Measurements from ENCODE around the gene FHIP1A. TPM values are rescaled to one million over a fixed set of nuclear protein-coding genes. Genes with fewer than 3 reads are reported as not detected.

Gene FHIP1A
- total and polyA plus RNA-seq, 2 of the 8 experiments (the other 6 are each of a cell fraction or from before 2014, with no cell fraction given), result 17.9 to 75.2 TPM

- Histone ChIP-seq H3K56ac (replicated peaks; ENCODE audit: insufficient read length, low read depth, low read length) (no peak overlapping the region), H3K14ac (ENCODE audit: insufficient read length) (no peak overlapping the region), H3K23me2 (ENCODE audit: low read depth, low read length) (no peaks in the 10 kb centered on the region), H2BK12ac (ENCODE audit: low read depth, low read length) (no peak overlapping the region), H3K9me3 (ENCODE audit: insufficient read depth in 2 of 2, low read depth in 1 of 2, low read length in 1 of 2) (no peaks in the 10 kb centered on the region), H3K79me2 (ENCODE audit: control insufficient read depth in 1 of 2, insufficient read depth in 2 of 2, low read length in 2 of 2) (peaks cover 2 to 82% of the 10 kb centered on the region in 2 experiments), H2AK5ac (ENCODE audit: low read depth, low read length) (no peak overlapping the region), H2BK20ac (ENCODE audit: low read length) (no peak overlapping the region), H3K4me1 (replicated peaks in 1 of 4; ENCODE audit: control insufficient read depth in 3 of 4, insufficient read depth in 4 of 4, low read length in 3 of 4) (peaks cover 0 to 8% (median 3%) of the 10 kb centered on the region in 4 experiments; a peak in 3 of 7 replicates), H3K79me1 (ENCODE audit: low read depth, low read length) (0 out of 2 replicates have a peak, but pooled peaks cover 5% of the 10 kb centered on the region), H2AFZ (ENCODE audit: low read length) (no peak overlapping the region), H4K5ac (ENCODE audit: insufficient read length, low read depth, low read length) (no peak overlapping the region), H3K4ac (replicated peaks; ENCODE audit: insufficient read length, low read depth, low read length) (no peak overlapping the region), H3K9ac (replicated peaks in 1 of 4; ENCODE audit: extremely low read depth in 1 of 4, low read depth in 3 of 4, low read length in 3 of 4) (no peak overlapping the region), H2BK5ac (ENCODE audit: low read depth, low read length) (no peak overlapping the region), H3K4me3 (ENCODE audit: extremely low read depth in 1 of 4, insufficient read depth in 2 of 4, low read depth in 3 of 4, low read length in 4 of 4) (no peak overlapping the region), H4K91ac (replicated peaks; ENCODE audit: insufficient read length, low read length) (no peak overlapping the region), H3K18ac (ENCODE audit: extremely low read depth, low read length) (no peak overlapping the region), H3K23ac (ENCODE audit: insufficient read length) (no peak overlapping the region), H3K27ac (ENCODE audit: low read depth, low read length) (no peak overlapping the region), H3K27me3 (replicated peaks in 1 of 4; ENCODE audit: control insufficient read depth in 3 of 4, extremely low read depth in 1 of 4, insufficient read depth in 3 of 4, low read length in 3 of 4) (no peaks in the 10 kb centered on the region), H3K36me3 (ENCODE audit: control insufficient read depth in 2 of 4, insufficient read depth in 4 of 4, low read length in 3 of 4) (no peaks in the 10 kb centered on the region), H4K8ac (ENCODE audit: extremely low read depth, insufficient read depth, low read length) (no peak overlapping the region), H3K4me2 (ENCODE audit: insufficient read depth in 1 of 2, low read depth in 2 of 2, low read length in 2 of 2) (no peak overlapping the region), H4K20me1 (replicated peaks in 1 of 2; ENCODE audit: control insufficient read depth in 1 of 2, insufficient read depth in 2 of 2, low read length in 2 of 2) (no peaks in the 10 kb centered on the region), H2BK120ac (replicated peaks; ENCODE audit: low read depth, low read length) (no peak overlapping the region), H2BK15ac (ENCODE audit: low read length) (no peak overlapping the region)
- ChIA-PET CTCF (ENCODE audit: partially characterized antibody) (interaction anchor here (1.4 kb wide), 1 partner anchor 28 kb away, joined by 4 read pairs; no protein-coding TSS in a partner anchor), POLR2A (ENCODE audit: partially characterized antibody) (interaction anchor here (1.1 kb wide), 1 partner anchor 31 kb away, joined by 3 read pairs; no protein-coding TSS in a partner anchor)
- FAIRE-seq, result no peak
- DNase-seq (ENCODE audit: low read depth in 1 of 2, low spot score in 2 of 2), result no peak
- 87% methylated on average over 1 of the region's 1 CpG; no CpG with 5 or more reads in 1 of the 2 experiments for WGBS, 2 experiments (ENCODE audit: extremely low coverage in 1 of 2, insufficient coverage in 1 of 2, insufficient read length in 1 of 2, insufficient replicate concordance in 2 of 2, low coverage in 1 of 2, low lambda C conversion rate in 2 of 2, missing lambda C conversion rate in 1 of 2)
- no peak for TF ChIP-seq TCF12 (IDR thresholded peaks at IDR 0.05; ENCODE audit: low read depth, low read length)
- TF ChIP-seq CREB1 (IDR thresholded peaks at IDR 0.05), result no peak
- TF ChIP-seq GABPA (IDR thresholded peaks at IDR 0.05; ENCODE audit: borderline replicate concordance, insufficient read depth, low read length), result no peak
- TF ChIP-seq ZNF274 (IDR thresholded peaks at IDR 0.05; ENCODE audit: borderline replicate concordance, extremely low read depth, low read length), result no peak
- no peak for TF ChIP-seq HDAC6 (IDR thresholded peaks at IDR 0.05; ENCODE audit: low read depth, low read length)
- TF ChIP-seq SIX5 (IDR thresholded peaks at IDR 0.05; ENCODE audit: low read depth, low read length), result no peak
Observed at GRCh38 chr4:151437505-151437904, 28.5 kb downstream of the FHIP1A start.

Measured in H1 (cell line).